Ishikawa (cell line): Measurements from ENCODE around the gene LTBR.

Experiments used
- CEBPB ChIP-seq: IDR thresholded peaks from 2 replicates; pipeline ENCODE4 v1.6.1; 2012
- CREB1 ChIP-seq: IDR thresholded peaks from 2 replicates; pipeline ENCODE4 v1.6.1; 2012; ENCODE audit warnings: low read depth
- EGR1 ChIP-seq: IDR thresholded peaks from 2 replicates; pipeline ENCODE4 v1.6.1; 2012
- EP300 ChIP-seq: IDR thresholded peaks from 2 replicates; pipeline ENCODE4 v1.6.1; 2012; ENCODE audit warnings: borderline replicate concordance
- FOXM1 ChIP-seq: IDR thresholded peaks from 2 replicates; pipeline ENCODE4 v1.6.1; 2012; ENCODE audit warnings: low read depth, borderline replicate concordance
- NFIC ChIP-seq: IDR thresholded peaks from 2 replicates; pipeline ENCODE4 v1.6.1; 2012
- RAD21 ChIP-seq: IDR thresholded peaks from 2 replicates; pipeline ENCODE4 v1.6.1; 2012; ENCODE audit warnings: low read depth
- TAF1 ChIP-seq: IDR thresholded peaks from 2 replicates; pipeline ENCODE4 v1.6.1; 2012; ENCODE audit warnings: low read depth, mild to moderate bottlenecking
- TCF12 ChIP-seq: IDR thresholded peaks from 2 replicates; pipeline ENCODE4 v1.6.1; 2012; ENCODE audit warnings: low read depth
- TEAD4 ChIP-seq: IDR thresholded peaks from 2 replicates; pipeline ENCODE4 v1.6.1; 2012
- YY1 ChIP-seq: IDR thresholded peaks from 2 replicates; pipeline ENCODE4 v1.6.1; 2012; ENCODE audit warnings: low read depth
- ZBTB7A ChIP-seq: IDR thresholded peaks from 2 replicates; pipeline ENCODE4 v1.6.1; 2012; ENCODE audit warnings: low read depth
- TF ChIP-seq, protein P1 (sequence below): IDR thresholded peaks from 2 replicates; pipeline ENCODE4 v1.6.1; 2012; ENCODE audit warnings: low read depth, mild to moderate bottlenecking
- TF ChIP-seq, protein P2 (sequence below): IDR thresholded peaks from 2 replicates; pipeline ENCODE4 v1.6.1; 2012
- TF ChIP-seq, protein P3 (sequence below): IDR thresholded peaks from 2 replicates; pipeline ENCODE4 v1.6.1; 2012

Gene LTBR

DNA sequence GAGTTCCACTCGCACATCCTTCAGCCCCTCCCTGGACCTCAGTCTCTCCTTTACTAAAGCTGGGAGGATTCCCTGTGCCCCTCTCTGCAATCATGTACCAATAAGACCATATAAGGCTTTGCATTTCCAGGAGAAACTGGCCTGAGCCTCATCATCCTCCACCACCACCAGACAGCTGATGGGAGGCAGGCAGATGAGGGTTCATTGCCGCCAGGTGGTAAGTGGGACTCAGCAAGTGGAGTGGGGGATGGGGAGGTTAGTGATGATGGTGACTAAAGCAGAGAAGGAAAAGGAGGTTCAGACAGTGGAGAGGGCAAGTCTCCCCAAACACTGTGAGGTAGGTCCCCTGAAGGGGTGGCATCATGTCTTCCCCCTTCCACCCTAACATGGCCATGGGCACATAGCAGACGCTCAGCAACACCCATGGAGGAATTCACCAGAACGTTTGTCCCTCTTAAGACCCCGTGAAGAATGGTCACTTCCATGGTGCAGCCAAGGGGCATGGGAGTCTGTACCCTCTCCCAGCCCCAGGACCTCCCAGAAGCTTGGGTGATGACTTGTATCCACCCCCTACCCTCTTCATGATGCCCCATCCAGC is 37.6 kb upstream of the LTBR start:
- TF ChIP-seq, protein P1, sequence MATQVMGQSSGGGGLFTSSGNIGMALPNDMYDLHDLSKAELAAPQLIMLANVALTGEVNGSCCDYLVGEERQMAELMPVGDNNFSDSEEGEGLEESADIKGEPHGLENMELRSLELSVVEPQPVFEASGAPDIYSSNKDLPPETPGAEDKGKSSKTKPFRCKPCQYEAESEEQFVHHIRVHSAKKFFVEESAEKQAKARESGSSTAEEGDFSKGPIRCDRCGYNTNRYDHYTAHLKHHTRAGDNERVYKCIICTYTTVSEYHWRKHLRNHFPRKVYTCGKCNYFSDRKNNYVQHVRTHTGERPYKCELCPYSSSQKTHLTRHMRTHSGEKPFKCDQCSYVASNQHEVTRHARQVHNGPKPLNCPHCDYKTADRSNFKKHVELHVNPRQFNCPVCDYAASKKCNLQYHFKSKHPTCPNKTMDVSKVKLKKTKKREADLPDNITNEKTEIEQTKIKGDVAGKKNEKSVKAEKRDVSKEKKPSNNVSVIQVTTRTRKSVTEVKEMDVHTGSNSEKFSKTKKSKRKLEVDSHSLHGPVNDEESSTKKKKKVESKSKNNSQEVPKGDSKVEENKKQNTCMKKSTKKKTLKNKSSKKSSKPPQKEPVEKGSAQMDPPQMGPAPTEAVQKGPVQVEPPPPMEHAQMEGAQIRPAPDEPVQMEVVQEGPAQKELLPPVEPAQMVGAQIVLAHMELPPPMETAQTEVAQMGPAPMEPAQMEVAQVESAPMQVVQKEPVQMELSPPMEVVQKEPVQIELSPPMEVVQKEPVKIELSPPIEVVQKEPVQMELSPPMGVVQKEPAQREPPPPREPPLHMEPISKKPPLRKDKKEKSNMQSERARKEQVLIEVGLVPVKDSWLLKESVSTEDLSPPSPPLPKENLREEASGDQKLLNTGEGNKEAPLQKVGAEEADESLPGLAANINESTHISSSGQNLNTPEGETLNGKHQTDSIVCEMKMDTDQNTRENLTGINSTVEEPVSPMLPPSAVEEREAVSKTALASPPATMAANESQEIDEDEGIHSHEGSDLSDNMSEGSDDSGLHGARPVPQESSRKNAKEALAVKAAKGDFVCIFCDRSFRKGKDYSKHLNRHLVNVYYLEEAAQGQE = no peak
- TF ChIP-seq CEBPB = no peak
- TF ChIP-seq RAD21 = no peak
- TF ChIP-seq TCF12 = no peak
- no peak for TF ChIP-seq FOXM1
- TF ChIP-seq TEAD4 = no peak
- TF ChIP-seq YY1 = no peak
- TF ChIP-seq EGR1 = no peak
- TF ChIP-seq, protein P2, sequence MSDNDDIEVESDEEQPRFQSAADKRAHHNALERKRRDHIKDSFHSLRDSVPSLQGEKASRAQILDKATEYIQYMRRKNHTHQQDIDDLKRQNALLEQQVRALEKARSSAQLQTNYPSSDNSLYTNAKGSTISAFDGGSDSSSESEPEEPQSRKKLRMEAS = no peak
- TF ChIP-seq TAF1 = no peak
- TF ChIP-seq EP300 = no peak
- TF ChIP-seq, protein P3, sequence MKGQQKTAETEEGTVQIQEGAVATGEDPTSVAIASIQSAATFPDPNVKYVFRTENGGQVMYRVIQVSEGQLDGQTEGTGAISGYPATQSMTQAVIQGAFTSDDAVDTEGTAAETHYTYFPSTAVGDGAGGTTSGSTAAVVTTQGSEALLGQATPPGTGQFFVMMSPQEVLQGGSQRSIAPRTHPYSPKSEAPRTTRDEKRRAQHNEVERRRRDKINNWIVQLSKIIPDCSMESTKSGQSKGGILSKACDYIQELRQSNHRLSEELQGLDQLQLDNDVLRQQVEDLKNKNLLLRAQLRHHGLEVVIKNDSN = no peak
- TF ChIP-seq CREB1 = no peak
- no peak for TF ChIP-seq ZBTB7A
- no peak for TF ChIP-seq NFIC

DNA sequence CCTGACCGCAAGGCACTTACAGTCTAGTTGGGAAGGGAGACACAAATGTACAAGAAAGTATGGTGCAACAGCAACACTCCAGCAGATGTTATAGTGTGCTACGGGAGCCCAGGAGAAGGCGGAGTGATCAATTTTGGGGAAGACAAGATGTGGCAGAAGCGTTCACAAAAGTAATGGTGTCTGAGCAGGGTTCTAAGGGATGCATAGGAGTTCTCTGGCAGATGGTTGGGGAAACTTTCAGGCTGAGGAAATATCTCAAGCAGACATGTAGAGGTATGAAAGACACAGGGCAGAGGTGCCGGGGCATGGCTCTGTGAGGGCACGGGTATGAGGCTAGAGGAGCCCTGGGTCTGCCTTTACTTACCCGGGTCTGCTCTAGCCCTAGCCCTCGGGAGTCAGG is 37.0 kb upstream of the LTBR start:
- TF ChIP-seq TCF12 = no peak
- TF ChIP-seq CREB1 = no peak
- TF ChIP-seq, protein P3 = no peak
- no peak for TF ChIP-seq CEBPB
- TF ChIP-seq FOXM1 = no peak
- no peak for TF ChIP-seq EGR1
- TF ChIP-seq, protein P2 = no peak
- TF ChIP-seq TAF1 = no peak
- TF ChIP-seq TEAD4 = no peak
- TF ChIP-seq ZBTB7A = no peak
- TF ChIP-seq, protein P1 = no peak
- no peak for TF ChIP-seq YY1

DNA sequence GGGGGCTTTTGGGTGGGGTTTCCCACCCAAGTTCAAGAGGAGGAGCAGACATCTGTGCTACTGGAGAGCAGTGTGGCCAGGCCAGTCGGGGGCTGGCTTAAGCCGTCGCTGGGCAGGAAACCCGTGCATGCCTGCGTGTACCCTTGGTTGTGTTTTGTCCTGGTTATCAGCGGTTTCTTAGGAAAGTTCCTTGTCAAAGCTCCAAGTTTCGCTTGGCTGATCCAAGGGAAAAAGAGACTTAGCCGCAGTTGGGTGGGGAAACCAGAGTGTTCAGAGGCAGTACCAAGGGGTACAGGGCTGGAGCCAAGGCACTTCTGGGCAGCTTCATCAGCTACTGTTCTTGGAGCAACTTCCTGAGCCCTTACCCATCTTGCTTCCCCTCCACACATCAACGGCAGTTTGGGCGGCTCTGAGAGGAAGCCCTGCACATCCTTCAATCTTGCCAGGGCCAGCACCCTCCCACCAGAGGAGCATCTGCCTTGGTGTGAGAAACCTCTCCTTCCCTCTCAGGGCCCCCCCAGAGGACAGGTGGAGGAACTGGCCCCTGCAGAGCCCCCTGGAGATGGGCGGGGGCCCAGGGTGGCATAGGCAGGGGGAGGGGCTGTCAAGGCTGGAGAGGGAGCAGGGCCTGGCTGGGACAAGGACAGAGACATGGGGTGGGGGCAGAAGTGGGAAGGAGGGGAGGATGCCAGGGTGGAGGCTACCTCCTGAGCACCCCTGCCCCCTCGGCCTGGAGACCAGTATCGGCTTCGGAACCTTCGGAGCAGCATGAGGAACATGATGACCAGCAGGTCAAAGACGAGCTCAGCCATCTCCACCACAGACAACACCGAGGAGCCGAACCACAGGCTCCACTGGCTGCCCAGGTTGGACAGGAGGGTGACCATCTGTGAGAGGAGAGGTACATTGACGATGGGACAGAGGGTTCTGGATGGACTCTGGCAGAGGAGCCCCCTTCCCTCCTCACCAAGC is 36.3 kb upstream of the LTBR start:
- TF ChIP-seq FOXM1 (no peak), CEBPB (no peak), TCF12 (no peak), YY1 (no peak), NFIC (no peak), TEAD4 (no peak), EGR1 (no peak), TAF1 (no peak), RAD21 (no peak), CREB1 (no peak), EP300 (no peak), ZBTB7A (no peak)
- TF ChIP-seq, protein P2 = no peak
- TF ChIP-seq, protein P1 = no peak
- TF ChIP-seq, protein P3 = no peak
